Endodermal cell (in vitro differentiated cells): ENCODE measurements around the gene SLC16A6. TPM values are rescaled to one million over a fixed set of nuclear protein-coding genes. Genes with fewer than 3 reads are reported as not detected.
A peak's percentile ranks its signal among the peaks of the same experiment; 100 is the strongest.

Source experiments
- DNase-seq: peaks from one replicate; pipeline ENCODE4 v3.0.0-alpha.2; 2017
- H3K27ac ChIP-seq: 2 replicates; pipeline ENCODE4 v1.5.1; 2013; ENCODE audit warnings: mild to moderate bottlenecking, low read depth, low read length, moderate library complexity
- H3K27me3 ChIP-seq: 2 replicates; pipeline ENCODE4 v1.6.1; 2013; ENCODE audit warnings: mild to moderate bottlenecking, low read length, moderate library complexity; ENCODE audit not compliant: insufficient read depth, control insufficient read depth, poor library complexity, severe bottlenecking
- H3K36me3 ChIP-seq: 2 replicates; pipeline ENCODE4 v1.7.0; 2013; ENCODE audit warnings: mild to moderate bottlenecking, low read length, moderate library complexity; ENCODE audit not compliant: control insufficient read depth, insufficient read depth
- H3K4me1 ChIP-seq: one replicate; pipeline ENCODE4 v1.7.0; 2013; ENCODE audit warnings: low read length; ENCODE audit not compliant: control insufficient read depth, insufficient read depth
- H3K4me3 ChIP-seq: 2 replicates; pipeline ENCODE4 v1.5.1; 2013; ENCODE audit warnings: mild to moderate bottlenecking, low read length, moderate library complexity
- H3K9ac ChIP-seq: 2 replicates; pipeline ENCODE4 v1.6.1; 2013; ENCODE audit warnings: mild to moderate bottlenecking, low read length, moderate library complexity; ENCODE audit not compliant: poor library complexity, severe bottlenecking; ENCODE audit errors: extremely low read depth
- H3K9me3 ChIP-seq: 2 replicates; pipeline ENCODE4 v1.6.1; 2013; ENCODE audit warnings: mild to moderate bottlenecking, low read length, moderate library complexity; ENCODE audit not compliant: control insufficient read depth
- H3K27ac Mint-ChIP-seq: 2 replicates; pipeline ENCODE4 v1.8.0; 2020; ENCODE audit warnings: mixed read lengths
- H3K27me3 Mint-ChIP-seq: 2 replicates; pipeline ENCODE4 v1.8.0; 2021; ENCODE audit warnings: mild to moderate bottlenecking, mixed read lengths; ENCODE audit not compliant: insufficient read depth
- H3K36me3 Mint-ChIP-seq: 2 replicates; pipeline ENCODE4 v1.8.0; 2020; ENCODE audit warnings: low read depth, mixed read lengths
- H3K4me1 Mint-ChIP-seq: 2 replicates; pipeline ENCODE4 v1.8.0; 2020; ENCODE audit warnings: mixed read lengths
- H3K4me3 Mint-ChIP-seq: 2 replicates; pipeline ENCODE4 v1.8.0; 2020; ENCODE audit warnings: mild to moderate bottlenecking, moderate library complexity, mixed read lengths
- H3K9me3 Mint-ChIP-seq: 2 replicates; pipeline ENCODE4 v1.8.0; 2020; ENCODE audit warnings: mild to moderate bottlenecking, mixed read lengths
- WGBS, 2 experiments: methylation state at CpG; one replicate each; pipeline versions ENCODE4 v1.1.5 to v1.1.7; 2013; ENCODE audit warnings: missing lambda C conversion rate in 2 of 2, mixed read lengths in 1 of 2; ENCODE audit not compliant: insufficient coverage in 1 of 2, insufficient read length in 1 of 2; 5-methylcytosine and 5-hydroxymethylcytosine counted together
- total RNA-seq, 2 donors: library from RNA; stranded (reverse); fragmentation: NEBNext Ultra II Directional in 1 of 2; extraction: Animal tissue kit (Norgen Biotek cat#: 25700) in 1 of 2; gene quantifications; 2 replicates in 1 of 2; 3 replicates in 1 of 2; pipeline ENCODE4 v1.2.1, GENCODE V29; 2021
- TF ChIP-seq, protein P1 (sequence below): fragments of 200-600 bp; sonication (generic); conservative IDR thresholded peaks from 2 replicates; pipeline ENCODE4 v1.5.0; 2021; ENCODE audit warnings: antibody characterized with exemption, mild to moderate bottlenecking

SLC16A6 gene
- total RNA-seq, 2 donors from 2014 or later: 0.18 to 0.58 TPM

DNA sequence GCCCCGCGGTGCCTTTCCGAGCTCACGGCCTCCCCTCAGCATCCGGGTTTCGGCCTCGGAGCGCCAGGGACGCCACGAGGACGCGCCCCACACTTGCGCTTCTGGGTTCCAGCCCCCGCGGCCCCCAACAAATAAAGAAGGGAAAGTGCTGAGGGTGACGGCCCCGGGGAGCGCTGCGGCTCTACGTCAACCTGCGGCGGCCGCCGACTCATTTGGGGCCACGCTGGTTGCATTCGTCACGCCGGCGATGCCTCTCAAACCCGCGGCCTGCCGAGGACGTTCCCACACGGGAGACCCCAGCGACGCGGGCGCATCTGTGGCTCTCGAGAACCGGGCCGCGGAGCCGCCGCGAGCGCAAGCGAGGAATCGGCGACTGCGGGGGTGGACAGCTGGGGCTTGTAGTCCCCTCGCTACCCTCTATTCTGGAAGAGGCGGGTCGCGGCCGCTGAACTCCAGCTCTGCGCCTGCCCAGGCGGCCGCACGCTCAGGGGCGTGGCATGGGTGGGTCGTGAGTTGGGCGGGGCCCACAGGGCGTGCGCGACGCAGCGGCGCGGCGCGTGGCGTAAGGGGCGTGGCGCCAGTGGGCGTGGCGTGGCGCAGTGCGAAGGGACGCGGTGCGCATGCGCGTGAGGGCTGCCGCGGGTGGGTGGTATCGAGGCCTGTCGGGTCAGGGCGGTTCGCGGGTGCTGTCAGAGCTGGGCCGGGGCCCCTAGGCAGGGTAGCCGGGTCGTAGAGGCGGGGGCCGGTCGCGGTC lies 43.3 kb downstream of the SLC16A6 start, which contains the start of gene AMZ2:
AMZ2 (plus strand) TSS at position 599 of the 754 bp plus-strand sequence. CDS start 2,145 bp downstream, outside the sequence.
- H3K36me3 ChIP-seq: peaks cover 23% of the 10 kb centered on the region
- Mint-ChIP-seq H3K4me1 (peaks cover 10% of the 10 kb centered on the region), H3K4me3 (peak within 1 kb of the TSS; percentile 91), H3K36me3 (peaks cover 18% of the 10 kb centered on the region), H3K9me3 (no peaks in the 10 kb centered on the region), H3K27ac (peak within 1 kb of the TSS; percentile 90), H3K27me3 (no peaks in the 10 kb centered on the region)
- H3K4me3 ChIP-seq: peak within 1 kb of the TSS; percentile 92
- peak; percentile 98 for DNase-seq
- TF ChIP-seq, protein P1, sequence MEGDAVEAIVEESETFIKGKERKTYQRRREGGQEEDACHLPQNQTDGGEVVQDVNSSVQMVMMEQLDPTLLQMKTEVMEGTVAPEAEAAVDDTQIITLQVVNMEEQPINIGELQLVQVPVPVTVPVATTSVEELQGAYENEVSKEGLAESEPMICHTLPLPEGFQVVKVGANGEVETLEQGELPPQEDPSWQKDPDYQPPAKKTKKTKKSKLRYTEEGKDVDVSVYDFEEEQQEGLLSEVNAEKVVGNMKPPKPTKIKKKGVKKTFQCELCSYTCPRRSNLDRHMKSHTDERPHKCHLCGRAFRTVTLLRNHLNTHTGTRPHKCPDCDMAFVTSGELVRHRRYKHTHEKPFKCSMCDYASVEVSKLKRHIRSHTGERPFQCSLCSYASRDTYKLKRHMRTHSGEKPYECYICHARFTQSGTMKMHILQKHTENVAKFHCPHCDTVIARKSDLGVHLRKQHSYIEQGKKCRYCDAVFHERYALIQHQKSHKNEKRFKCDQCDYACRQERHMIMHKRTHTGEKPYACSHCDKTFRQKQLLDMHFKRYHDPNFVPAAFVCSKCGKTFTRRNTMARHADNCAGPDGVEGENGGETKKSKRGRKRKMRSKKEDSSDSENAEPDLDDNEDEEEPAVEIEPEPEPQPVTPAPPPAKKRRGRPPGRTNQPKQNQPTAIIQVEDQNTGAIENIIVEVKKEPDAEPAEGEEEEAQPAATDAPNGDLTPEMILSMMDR: no peak
- no peaks in the 10 kb centered on the region for H3K9me3 ChIP-seq
- 0 to 1% methylated on average over 35 to 97 of the region's 97 CpGs for WGBS, 2 experiments
- no peaks in the 10 kb centered on the region for H3K4me1 ChIP-seq
- peak within 1 kb of the TSS; percentile 63 for H3K27ac ChIP-seq
- no peaks in the 10 kb centered on the region for H3K27me3 ChIP-seq
- peak within 1 kb of the TSS; percentile 64 for H3K9ac ChIP-seq

DNA sequence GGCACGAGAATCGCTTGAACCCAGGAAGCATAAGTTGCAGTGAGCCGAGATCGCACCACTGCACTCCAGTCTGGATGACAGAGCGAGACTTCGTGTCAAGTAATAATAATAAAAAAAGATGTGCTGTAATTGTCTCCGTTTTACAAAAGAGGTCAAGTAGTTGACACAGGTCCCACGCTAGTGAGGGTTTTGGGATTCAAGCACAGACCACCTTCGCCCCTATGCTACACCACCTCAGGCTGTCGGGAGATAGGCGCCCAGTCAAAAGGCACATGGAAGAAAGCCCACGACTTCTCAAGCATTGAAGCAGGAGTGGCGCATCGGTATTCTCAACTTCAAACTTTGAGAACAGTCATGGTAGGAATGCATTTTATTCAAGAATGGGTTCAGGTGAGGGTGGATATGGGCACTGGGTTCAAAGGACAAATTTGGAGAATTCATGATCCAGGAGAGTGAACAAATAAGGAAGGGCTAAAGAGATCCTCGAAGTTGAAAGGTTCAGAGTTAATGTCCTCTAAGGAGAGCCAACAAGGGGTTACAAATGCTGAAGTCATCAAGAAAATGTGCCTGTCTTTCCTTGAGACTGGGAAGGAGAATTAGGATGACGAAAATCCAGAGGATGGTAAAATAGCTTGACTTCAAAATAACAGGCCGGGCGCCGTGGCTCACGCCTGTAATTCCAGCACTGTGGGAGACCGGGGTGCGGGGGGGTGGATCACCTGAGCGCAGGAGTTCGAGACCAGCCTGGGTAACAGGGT lies 44.5 kb downstream of the SLC16A6 start:
- Histone ChIP-seq H3K36me3 (peaks cover 11% of the 10 kb centered on the region), H3K9ac (no peak overlapping the region), H3K4me1 (no peaks in the 10 kb centered on the region), H3K27me3 (no peaks in the 10 kb centered on the region), H3K27ac (no peak overlapping the region), H3K9me3 (no peaks in the 10 kb centered on the region), H3K4me3 (peak overlapping the region; percentile 92)
- 94 to 99% methylated on average over 13 to 24 of the region's 24 CpGs for WGBS, 2 experiments
- no peak for DNase-seq
- H3K4me1 Mint-ChIP-seq: peaks cover 10% of the 10 kb centered on the region
- TF ChIP-seq, protein P1: no peak
- no peaks in the 10 kb centered on the region for H3K9me3 Mint-ChIP-seq
- peak overlapping the region; percentile 49 for H3K27ac Mint-ChIP-seq
- peaks cover 10% of the 10 kb centered on the region for H3K36me3 Mint-ChIP-seq
- H3K4me3 Mint-ChIP-seq: peak overlapping the region; percentile 91
- no peaks in the 10 kb centered on the region for H3K27me3 Mint-ChIP-seq

DNA sequence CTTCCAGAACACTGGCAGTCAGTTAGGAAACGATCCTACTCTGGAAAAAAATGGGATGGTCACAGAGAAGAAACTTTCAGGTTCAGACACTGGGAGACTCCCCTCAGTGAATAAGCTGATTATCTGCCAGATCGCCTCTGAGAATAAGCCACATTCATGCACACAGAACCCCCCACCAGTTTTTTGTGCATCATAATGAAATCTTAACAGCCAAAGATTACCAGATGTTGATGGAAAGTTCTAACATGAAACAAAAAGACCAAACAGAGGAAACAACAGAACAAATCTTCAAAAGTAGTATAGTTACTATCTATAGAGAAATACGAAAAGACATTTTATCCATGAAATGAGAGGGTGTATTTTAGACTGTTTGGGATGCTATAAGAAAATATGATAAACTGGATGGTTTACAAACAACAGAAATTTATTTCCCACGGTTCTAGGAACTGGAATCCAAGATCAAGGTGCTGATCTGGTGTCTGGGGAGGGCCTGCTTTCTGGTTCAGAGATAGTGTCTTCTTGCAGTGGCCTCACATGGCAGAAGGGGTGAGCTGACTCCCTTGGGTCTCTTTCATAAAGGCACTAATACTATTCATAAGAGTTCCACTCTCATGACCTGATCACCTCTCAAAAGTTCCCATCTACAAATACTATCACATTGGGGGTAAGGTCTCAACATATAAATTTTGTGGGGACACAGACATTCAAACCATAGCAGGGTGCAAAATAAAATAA lies 51.1 kb downstream of the SLC16A6 start:
- Mint-ChIP-seq H3K4me3 (no peak overlapping the region), H3K4me1 (peaks cover 9% of the 10 kb centered on the region), H3K36me3 (no peaks in the 10 kb centered on the region), H3K9me3 (no peaks in the 10 kb centered on the region), H3K27ac (no peak overlapping the region), H3K27me3 (no peaks in the 10 kb centered on the region)
- WGBS, 2 experiments: 88 to 90% methylated on average over 1 to 4 of the region's 4 CpGs
- no peak for DNase-seq
- Histone ChIP-seq H3K9ac (no peak overlapping the region), H3K4me1 (no peaks in the 10 kb centered on the region), H3K27me3 (no peaks in the 10 kb centered on the region), H3K36me3 (no peaks in the 10 kb centered on the region), H3K9me3 (no peaks in the 10 kb centered on the region), H3K27ac (no peak overlapping the region), H3K4me3 (no peak overlapping the region)
- TF ChIP-seq, protein P1: no peak
